HepG2 (cell line): ENCODE measurements around the gene COL9A3. TPM values are rescaled to one million over a fixed set of nuclear protein-coding genes. Genes with fewer than 3 reads are reported as not detected.

Experiments
- ATAC-seq: fragments of 200-7000 bp; cut with Tn5 transposase; 3 replicates; pipeline ENCODE4 v1.9.1; 2020; ENCODE audit warnings: mild to moderate bottlenecking, moderate library complexity
- BruUV-seq: library from RNA; stranded (reverse); fragments of 400-500 nt; replicated peaks from 2 replicates; lab custom pipeline; 2021; lab: Mats Ljungman, UMichigan
- CTCF ChIA-PET: fragments of 300-600 bp; formaldehyde crosslinking; extraction: SDS; loops from one replicate; lab custom pipeline; 2021; ENCODE audit warnings: low total read pairs, inconsistent platforms, low intra/inter-chr PET ratio; lab: Yijun Ruan, JAX
- POLR2A ChIA-PET: fragments of 350-600 bp; sonication (Branson Sonifier 250); formaldehyde crosslinking; loops from one replicate; lab custom pipeline; 2020; ENCODE audit warnings: antibody characterized with exemption, inconsistent platforms; lab: Yijun Ruan, JAX
- DNase-seq: peaks from one replicate; pipeline ENCODE4 v3.0.0-alpha.2; 2015; ENCODE audit warnings: low spot score
- FAIRE-seq: peaks from 3 replicates; lab custom pipeline; 2011; peaks lifted over from hg19 to GRCh38; lab: Jason Lieb, UNC
- H2AFZ ChIP-seq: one replicate; pipeline ENCODE4 v1.6.1; 2011; ENCODE audit warnings: low read length, inconsistent platforms
- H3K27ac ChIP-seq: fragments of 300-600 bp; 3 replicates; pipeline ENCODE4 v1.8.0; 2011; ENCODE audit warnings: mixed run types, mild to moderate bottlenecking, mixed read lengths, low read length, inconsistent platforms; ENCODE audit not compliant: insufficient read depth; ENCODE audit errors: extremely low read length
- H3K27me3 ChIP-seq, 2 experiments: fragments of 200-600 bp in 1 of 2; 2 replicates in 1 of 2; 3 replicates in 1 of 2; pipeline versions ENCODE4 v1.6.0 to v1.8.0; 2011; ENCODE audit warnings: low read length in 2 of 2, mild to moderate bottlenecking in 2 of 2, moderate library complexity in 2 of 2, inconsistent platforms in 1 of 2; ENCODE audit not compliant: insufficient read depth in 2 of 2, control insufficient read depth in 1 of 2
- H3K36me3 ChIP-seq, 2 experiments: fragments of 200-600 bp in 1 of 2; replicated peaks in 1 of 2; 2 replicates in 1 of 2; 3 replicates in 1 of 2; pipeline versions ENCODE4 v1.5.1 to v1.8.0; 2011; ENCODE audit warnings: low read length in 2 of 2, inconsistent platforms in 1 of 2; ENCODE audit not compliant: insufficient read depth in 2 of 2, control insufficient read depth in 1 of 2
- H3K4me1 ChIP-seq: 2 replicates; pipeline ENCODE4 v1.5.1; 2012; ENCODE audit warnings: low read length, inconsistent platforms; ENCODE audit not compliant: insufficient read depth
- H3K4me2 ChIP-seq: 2 replicates; pipeline ENCODE4 v1.6.0; 2011; ENCODE audit warnings: low read depth, low read length, inconsistent platforms
- H3K4me3 ChIP-seq, 3 experiments: fragments of 200-600 bp in 1 of 3; sonication (generic), shearing (Covaris generic) in 1 of 3; replicated peaks in 1 of 3; 2 replicates each; pipeline ENCODE4 v1.5.1; 2011 to 2016; ENCODE audit warnings: low read length in 3 of 3, inconsistent platforms in 2 of 3, low read depth in 2 of 3, mild to moderate bottlenecking in 2 of 3, control low read depth in 1 of 3, mixed read lengths in 1 of 3; ENCODE audit not compliant: insufficient read depth in 1 of 3
- H3K79me2 ChIP-seq: one replicate; pipeline ENCODE4 v1.6.1; 2011; ENCODE audit warnings: low read length, inconsistent platforms; ENCODE audit not compliant: insufficient read depth
- H3K9ac ChIP-seq: 2 replicates; pipeline ENCODE4 v1.6.0; 2011; ENCODE audit warnings: mild to moderate bottlenecking, low read depth, low read length, inconsistent platforms; ENCODE audit not compliant: insufficient read depth
- H3K9me3 ChIP-seq: 2 replicates; pipeline ENCODE4 v1.5.1; 2012; ENCODE audit warnings: mild to moderate bottlenecking, low read length
- H4K20me1 ChIP-seq: 2 replicates; pipeline ENCODE4 v1.6.0; 2011; ENCODE audit warnings: inconsistent platforms, mild to moderate bottlenecking, low read length, moderate library complexity; ENCODE audit not compliant: insufficient read depth
- CSRNP1 ChIP-seq: sonication (generic); formaldehyde crosslinking; IDR thresholded peaks from 2 replicates; pipeline ENCODE4 v1.8.1; 2023; ENCODE audit warnings: mild to moderate bottlenecking, missing genetic modification reagents
- DBP ChIP-seq: sonication (generic); formaldehyde crosslinking; IDR thresholded peaks from 2 replicates; pipeline ENCODE4 v1.4.0; 2020; ENCODE audit warnings: missing genetic modification reagents; ENCODE audit errors: not compliant biosample characterization
- EED ChIP-seq: sonication (generic); formaldehyde crosslinking; IDR thresholded peaks from 2 replicates; pipeline ENCODE4 v1.5.0; 2020; ENCODE audit warnings: mild to moderate bottlenecking, missing genetic modification reagents
- FOXC1 ChIP-seq: sonication (generic); formaldehyde crosslinking; IDR thresholded peaks from 2 replicates; pipeline ENCODE4 v1.8.0; 2022; ENCODE audit warnings: mild to moderate bottlenecking, missing genetic modification reagents, borderline replicate concordance
- HNRNPLL ChIP-seq: fragments of 200-400 bp; formaldehyde crosslinking; IDR thresholded peaks from 2 replicates; pipeline ENCODE4 v1.6.1; 2017; ENCODE audit warnings: mild to moderate bottlenecking, low read depth, low read length; ENCODE audit not compliant: poor library complexity, severe bottlenecking
- MED1 ChIP-seq: sonication (generic); formaldehyde crosslinking; IDR thresholded peaks from 2 replicates; pipeline ENCODE4 v1.4.0; 2020; ENCODE audit warnings: missing genetic modification reagents
- PBX2 ChIP-seq: IDR thresholded peaks from 2 replicates; pipeline ENCODE4 v1.6.1; 2016; ENCODE audit warnings: control low read depth
- PHF8 ChIP-seq: sonication (generic); formaldehyde crosslinking; IDR thresholded peaks from 2 replicates; pipeline ENCODE4 v1.5.0; 2020; ENCODE audit warnings: missing genetic modification reagents
- TBX3 ChIP-seq: fragments of 450-650 bp; IDR thresholded peaks from 2 replicates; pipeline ENCODE4 v1.6.1; 2017; ENCODE audit warnings: antibody characterized with exemption, mild to moderate bottlenecking, inconsistent platforms, borderline replicate concordance
- ZBTB7B ChIP-seq: sonication (generic); formaldehyde crosslinking; IDR thresholded peaks from 2 replicates; pipeline ENCODE4 v1.4.0; 2020; ENCODE audit warnings: missing genetic modification reagents
- ZNF138 ChIP-seq: sonication (generic); formaldehyde crosslinking; IDR thresholded peaks from 2 replicates; pipeline ENCODE4 v1.5.0; 2020; ENCODE audit warnings: mild to moderate bottlenecking, low read depth, missing genetic modification reagents
- ZNF333 ChIP-seq: sonication (generic); formaldehyde crosslinking; IDR thresholded peaks from 2 replicates; pipeline ENCODE4 v1.4.0; 2020; ENCODE audit warnings: mild to moderate bottlenecking, missing genetic modification reagents, borderline replicate concordance
- ZNF567 ChIP-seq: sonication (generic); formaldehyde crosslinking; IDR thresholded peaks from 2 replicates; pipeline ENCODE4 v1.8.1; 2023; ENCODE audit warnings: mild to moderate bottlenecking, missing genetic modification reagents, borderline replicate concordance
- ZSCAN30 ChIP-seq: sonication (generic); formaldehyde crosslinking; IDR thresholded peaks from 2 replicates; pipeline ENCODE4 v1.5.0; 2020; ENCODE audit warnings: mild to moderate bottlenecking, missing genetic modification reagents
- WGBS: methylation state at CpG from one replicate; pipeline ENCODE4 v1.1.6; 2017; ENCODE audit warnings: low lambda C conversion rate; 5-methylcytosine and 5-hydroxymethylcytosine counted together
- in situ Hi-C: cut with HindIII; loops from 2 replicates; pipeline ENCODE4 v1.10.0; 2017; ENCODE audit warnings: low pct_unique_long_range_greater_than_20kb; ENCODE audit not compliant: extremely low pct_ligation_motif_present
- intact Hi-C: fragments of 100-400 bp; cut with micrococcal nuclease; formaldehyde crosslinking; loops from one replicate; pipeline ENCODE4 v1.10.0; 2022; ENCODE audit not compliant: unreplicated experiment
- polyA plus RNA-seq, 8 experiments: library from polyadenylated mRNA; depleted of rRNA in 3 of 8; stranded (reverse) in 7 of 8; unstranded in 1 of 8; fragments of >200 nt; fragmentation: Illumina TruSeq in 4 of 8; extraction: Trizol in 4 of 8; gene quantifications; 2 replicates each; pipeline versions ENCODE4 v1.2.1 to v1.2.3, GENCODE V29; 2011 to 2016; ENCODE audit warnings: low read depth in 4 of 8, missing spikeins in 1 of 8, mixed read lengths in 1 of 8; ENCODE audit not compliant: insufficient read depth in 1 of 8
- total RNA-seq, 5 experiments: library from RNA; depleted of rRNA; stranded (reverse); fragments of >200 nt; fragmentation: Illumina TruSeq; extraction: Trizol; gene quantifications; 2 replicates each; pipeline ENCODE4 v1.2.3, GENCODE V29; 2016; ENCODE audit warnings: low read depth in 1 of 5
- TF ChIP-seq, protein P1 (sequence below): sonication (generic); formaldehyde crosslinking; IDR thresholded peaks from 2 replicates; pipeline ENCODE4 v1.4.0; 2020; ENCODE audit warnings: mild to moderate bottlenecking, missing genetic modification reagents
- TF ChIP-seq, protein P2 (sequence below): sonication (generic); formaldehyde crosslinking; IDR thresholded peaks from 2 replicates; pipeline ENCODE4 v1.4.0; 2020; ENCODE audit warnings: mild to moderate bottlenecking, missing genetic modification reagents

Gene COL9A3
- total and polyA plus RNA-seq, 2 of the 13 experiments (the other 11 are each of a cell fraction or from before 2014, with no cell fraction given): 155 to 204 TPM

- no peak for TF ChIP-seq CSRNP1 (CRISPR knock-in tag)
- no peak for TF ChIP-seq EED (CRISPR knock-in tag)
- TF ChIP-seq TBX3: no peak
- TF ChIP-seq ZBTB7B (CRISPR knock-in tag): peak; percentile 62
- TF ChIP-seq MED1 (CRISPR knock-in tag): peak; percentile 70
- no peak for TF ChIP-seq DBP (CRISPR knock-in tag)
- no peak for TF ChIP-seq ZNF567 (CRISPR knock-in tag)
- TF ChIP-seq, all 625 proteins: peak for 229
Observed at GRCh38 chr20:62875419-62876361, 58.8 kb downstream of the COL9A3 start (continued).

- Histone ChIP-seq H3K9me3 (no peaks in the 10 kb centered on the region), H3K4me2 (0 out of 2 replicates have a peak overlapping the region, but pooled peaks have one; percentile 62), H3K4me3 (no peak overlapping the region), H3K36me3 (peaks cover 3 to 8% of the 10 kb centered on the region in 2 experiments; a peak in 1 of 5 replicates), H3K27me3 (peaks cover 0 to 4% of the 10 kb centered on the region in 2 experiments; a peak in 1 of 5 replicates), H3K9ac (no peak overlapping the region), H2AFZ (no peak overlapping the region), H4K20me1 (no peaks in the 10 kb centered on the region), H3K27ac (no peak overlapping the region), H3K4me1 (peaks cover 65% of the 10 kb centered on the region), H3K79me2 (no peaks in the 10 kb centered on the region)
- intact Hi-C loops (no loop called here), in situ Hi-C loops (no loop called here)
- ATAC-seq: peak; percentile 8
- CTCF ChIA-PET: no interaction called here
- WGBS: 86% methylated on average over 12 of the region's 13 CpGs
- BruUV-seq: no TSS peak
- no peak for DNase-seq
- FAIRE-seq: no peak
- POLR2A ChIA-PET: interaction anchor here (1.1 to 6.2 kb wide), 7 partner anchors 11 to 209 kb away, joined by 3 to 59 read pairs (median 6); partner anchors contain the start of genes GID8, SLC17A9 and TCFL5
- TF ChIP-seq, protein P1, sequence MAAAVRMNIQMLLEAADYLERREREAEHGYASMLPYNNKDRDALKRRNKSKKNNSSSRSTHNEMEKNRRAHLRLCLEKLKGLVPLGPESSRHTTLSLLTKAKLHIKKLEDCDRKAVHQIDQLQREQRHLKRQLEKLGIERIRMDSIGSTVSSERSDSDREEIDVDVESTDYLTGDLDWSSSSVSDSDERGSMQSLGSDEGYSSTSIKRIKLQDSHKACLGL (CRISPR knock-in tag): 0 out of 2 replicates have a peak, but pooled peaks have one; percentile 5
- TF ChIP-seq PHF8 (CRISPR knock-in tag): peak; percentile 2; the same call in 1 of the 2 replicates
- TF ChIP-seq HNRNPLL: peak; percentile 8
- TF ChIP-seq ZSCAN30: no peak
- peak; percentile 78; the same call in 1 of the 2 replicates for TF ChIP-seq ZNF333 (CRISPR knock-in tag)
- TF ChIP-seq FOXC1 (CRISPR knock-in tag): no peak
- peak; percentile 31; the same call in 1 of the 2 replicates for TF ChIP-seq ZNF138 (CRISPR knock-in tag)
- TF ChIP-seq PBX2 (CRISPR knock-in tag): no peak
- TF ChIP-seq, protein P2, sequence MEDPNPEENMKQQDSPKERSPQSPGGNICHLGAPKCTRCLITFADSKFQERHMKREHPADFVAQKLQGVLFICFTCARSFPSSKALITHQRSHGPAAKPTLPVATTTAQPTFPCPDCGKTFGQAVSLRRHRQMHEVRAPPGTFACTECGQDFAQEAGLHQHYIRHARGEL (CRISPR knock-in tag): 0 out of 2 replicates have a peak, but pooled peaks have one; percentile 35
Observed at GRCh38 chr20:62876501-62876901, 59.7 kb downstream of the COL9A3 start.
